Testis (tissue), 2 donors: ENCODE data around the gene OTUB1.

Experiments
- POLR2A ChIP-seq: fragments of 450-650 bp; IDR thresholded peaks from one replicate; pipeline ENCODE4 v1.6.1; 2017; ENCODE audit warnings: antibody characterized with exemption, mild to moderate bottlenecking, moderate library complexity
- TF ChIP-seq, protein P1 (sequence below), 3 experiments: fragments of 450-650 bp in 2 of 3; fragments of 200-600 bp in 1 of 3; sonication (generic) in 1 of 3; IDR thresholded peaks; one replicate each; pipeline ENCODE4 v1.5.1; 2016 to 2019; ENCODE audit warnings: antibody characterized with exemption in 3 of 3, mild to moderate bottlenecking in 2 of 3, moderate library complexity in 1 of 3

DNA sequence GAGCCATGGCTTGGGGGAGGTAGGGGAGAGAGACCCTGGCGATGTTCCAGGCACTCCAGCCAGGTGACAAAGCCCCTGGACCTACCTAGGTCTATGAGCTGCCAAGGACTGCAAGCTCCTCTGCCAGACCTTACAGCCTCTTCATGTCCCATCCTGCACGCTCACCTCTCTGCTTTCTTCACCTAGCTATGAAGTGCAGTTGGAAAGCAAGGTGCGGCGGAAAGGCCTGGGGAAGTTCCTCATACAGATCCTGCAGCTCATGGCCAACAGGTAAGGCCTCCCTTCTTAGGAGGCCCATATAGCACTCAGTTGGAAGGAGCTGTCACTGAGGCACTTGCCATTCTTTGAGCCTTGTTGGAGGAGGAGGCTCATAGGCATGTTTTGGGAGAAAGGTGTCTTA, 33.7 kb upstream of the OTUB1 start:
- TF ChIP-seq, protein P1, sequence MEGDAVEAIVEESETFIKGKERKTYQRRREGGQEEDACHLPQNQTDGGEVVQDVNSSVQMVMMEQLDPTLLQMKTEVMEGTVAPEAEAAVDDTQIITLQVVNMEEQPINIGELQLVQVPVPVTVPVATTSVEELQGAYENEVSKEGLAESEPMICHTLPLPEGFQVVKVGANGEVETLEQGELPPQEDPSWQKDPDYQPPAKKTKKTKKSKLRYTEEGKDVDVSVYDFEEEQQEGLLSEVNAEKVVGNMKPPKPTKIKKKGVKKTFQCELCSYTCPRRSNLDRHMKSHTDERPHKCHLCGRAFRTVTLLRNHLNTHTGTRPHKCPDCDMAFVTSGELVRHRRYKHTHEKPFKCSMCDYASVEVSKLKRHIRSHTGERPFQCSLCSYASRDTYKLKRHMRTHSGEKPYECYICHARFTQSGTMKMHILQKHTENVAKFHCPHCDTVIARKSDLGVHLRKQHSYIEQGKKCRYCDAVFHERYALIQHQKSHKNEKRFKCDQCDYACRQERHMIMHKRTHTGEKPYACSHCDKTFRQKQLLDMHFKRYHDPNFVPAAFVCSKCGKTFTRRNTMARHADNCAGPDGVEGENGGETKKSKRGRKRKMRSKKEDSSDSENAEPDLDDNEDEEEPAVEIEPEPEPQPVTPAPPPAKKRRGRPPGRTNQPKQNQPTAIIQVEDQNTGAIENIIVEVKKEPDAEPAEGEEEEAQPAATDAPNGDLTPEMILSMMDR (IDR thresholded peaks at IDR 0.05) = no peak
- no peak for TF ChIP-seq POLR2A
